LHCN-M2 (cell line): ENCODE results near the gene ENTHD1. TPM values are rescaled to one million over a fixed set of nuclear protein-coding genes. Genes with fewer than 3 reads are reported as not detected.

Experiments used
- total RNA-seq: library from RNA; depleted of rRNA; stranded (reverse); fragments of >200 nt; gene quantifications from 2 replicates; pipeline ENCODE4 v1.2.3, GENCODE V29; 2014; rRNA removed

Gene ENTHD1
- total RNA-seq, 1 experiment from 2014 or later: not detected

Other genes with a start within 250 kb of the ENTHD1 start
- gene GRAP2, start 7.3 kb upstream of the ENTHD1 start, total RNA-seq: not detected in 2 replicates
- gene TMA7B, start 66.6 kb upstream of the ENTHD1 start, total RNA-seq: not detected in 2 replicates
- not detected in 2 replicates for gene FAM83F, start 101.2 kb upstream of the ENTHD1 start, total RNA-seq